H1 (cell line): ENCODE data around the gene OSMR. TPM values are rescaled to one million over a fixed set of nuclear protein-coding genes. Genes with fewer than 3 reads are reported as not detected.
A peak's percentile ranks its signal among the peaks of the same experiment; 100 is the strongest.

ENCODE experiments used
- CTCF ChIA-PET: fragments of 300-600 bp; sonication (Branson Sonifier 250); formaldehyde crosslinking; loops from one replicate; lab custom pipeline; 2021; ENCODE audit not compliant: partially characterized antibody; lab: Charles Lee
- POLR2A ChIA-PET: fragments of 300-600 bp; sonication (Branson Sonifier 250); formaldehyde crosslinking; loops from one replicate; lab custom pipeline; 2021; ENCODE audit warnings: inconsistent platforms; ENCODE audit not compliant: partially characterized antibody; lab: Charles Lee
- DNase-seq, 2 experiments: peaks; one replicate each; pipeline versions ENCODE4 v3.0.0 to v3.0.0-alpha.2; 2010 to 2022; ENCODE audit warnings: low spot score in 2 of 2, low read depth in 1 of 2, mixed read lengths in 1 of 2
- FAIRE-seq: peaks from 2 replicates; lab custom pipeline; 2011; peaks lifted over from hg19 to GRCh38; lab: Jason Lieb, UNC
- H2AFZ ChIP-seq: 2 replicates; pipeline ENCODE4 v1.8.1; 2012; ENCODE audit warnings: low read length, inconsistent platforms
- H2AK5ac ChIP-seq: 2 replicates; pipeline ENCODE4 v1.6.1; 2013; ENCODE audit warnings: low read depth, low read length
- H2BK120ac ChIP-seq: replicated peaks from 2 replicates; pipeline ENCODE3; 2013; ENCODE audit warnings: low read depth, low read length, inconsistent platforms
- H2BK12ac ChIP-seq: 2 replicates; pipeline ENCODE4 v1.6.1; 2013; ENCODE audit warnings: low read depth, low read length
- H2BK15ac ChIP-seq: 2 replicates; pipeline ENCODE4 v1.6.1; 2013; ENCODE audit warnings: low read length
- H2BK20ac ChIP-seq: 2 replicates; pipeline ENCODE4 v1.6.1; 2013; ENCODE audit warnings: low read length
- H2BK5ac ChIP-seq: 2 replicates; pipeline ENCODE4 v1.6.1; 2013; ENCODE audit warnings: low read depth, low read length
- H3K14ac ChIP-seq: 2 replicates; pipeline ENCODE4 v1.6.1; 2013; ENCODE audit warnings: inconsistent platforms; ENCODE audit not compliant: insufficient read length
- H3K18ac ChIP-seq: 2 replicates; pipeline ENCODE4 v1.6.1; 2013; ENCODE audit warnings: low read length; ENCODE audit errors: extremely low read depth
- H3K23ac ChIP-seq: 2 replicates; pipeline ENCODE4 v1.6.1; 2013; ENCODE audit warnings: inconsistent platforms; ENCODE audit not compliant: insufficient read length
- H3K23me2 ChIP-seq: 2 replicates; pipeline ENCODE4 v1.6.1; 2013; ENCODE audit warnings: low read depth, low read length
- H3K27ac ChIP-seq: 2 replicates; pipeline ENCODE4 v1.6.1; 2011; ENCODE audit warnings: low read depth, low read length, inconsistent platforms
- H3K27me3 ChIP-seq, 4 experiments: replicated peaks in 1 of 4; 1 replicate in 1 of 4; 2 replicates in 3 of 4; pipeline versions ENCODE4 v1.6.1 to v1.8.1; 2011 to 2013; ENCODE audit warnings: low read length in 3 of 4, mild to moderate bottlenecking in 3 of 4, inconsistent platforms in 2 of 4, mixed read lengths in 2 of 4, moderate library complexity in 1 of 4; ENCODE audit not compliant: control insufficient read depth in 3 of 4, insufficient read depth in 3 of 4; ENCODE audit errors: extremely low read depth in 1 of 4
- H3K36me3 ChIP-seq, 4 experiments: 2 replicates each; pipeline versions ENCODE4 v1.6.1 to v1.8.1; 2011 to 2013; ENCODE audit warnings: mild to moderate bottlenecking in 4 of 4, low read length in 3 of 4, moderate library complexity in 2 of 4, control low read depth in 1 of 4, inconsistent platforms in 1 of 4; ENCODE audit not compliant: insufficient read depth in 4 of 4, control insufficient read depth in 2 of 4
- H3K4ac ChIP-seq: replicated peaks from 2 replicates; pipeline ENCODE3; 2013; ENCODE audit warnings: low read length, low read depth, mixed read lengths, inconsistent platforms; ENCODE audit not compliant: insufficient read length
- H3K4me1 ChIP-seq, 4 experiments: replicated peaks in 1 of 4; 1 replicate in 1 of 4; 2 replicates in 3 of 4; pipeline versions ENCODE4 v1.6.1 to v1.8.1; 2011 to 2013; ENCODE audit warnings: low read length in 3 of 4, inconsistent platforms in 2 of 4, mixed read lengths in 1 of 4; ENCODE audit not compliant: insufficient read depth in 4 of 4, control insufficient read depth in 3 of 4
- H3K4me2 ChIP-seq, 2 experiments: 2 replicates each; pipeline versions ENCODE4 v1.6.1 to v1.8.1; 2011 to 2013; ENCODE audit warnings: low read depth in 2 of 2, low read length in 2 of 2, control low read depth in 1 of 2, inconsistent platforms in 1 of 2, mild to moderate bottlenecking in 1 of 2; ENCODE audit not compliant: insufficient read depth in 1 of 2
- H3K4me3 ChIP-seq, 4 experiments: fragments of 200-600, 300-600 bp in 1 of 4; sonication (generic), shearing (Covaris generic), sonication (Bioruptor Twin) in 1 of 4; 2 replicates each; pipeline versions ENCODE4 v1.5.1 to v1.8.1; 2011 to 2016; ENCODE audit warnings: low read length in 4 of 4, low read depth in 3 of 4, control low read depth in 2 of 4, inconsistent platforms in 2 of 4, mild to moderate bottlenecking in 2 of 4, mixed read lengths in 1 of 4, moderate library complexity in 1 of 4; ENCODE audit not compliant: insufficient read depth in 2 of 4; ENCODE audit errors: extremely low read depth in 1 of 4
- H3K56ac ChIP-seq: replicated peaks from 2 replicates; pipeline ENCODE3; 2013; ENCODE audit warnings: low read depth, mild to moderate bottlenecking, mixed read lengths, low read length, inconsistent platforms; ENCODE audit not compliant: insufficient read length
- H3K79me1 ChIP-seq: 2 replicates; pipeline ENCODE4 v1.6.1; 2013; ENCODE audit warnings: low read depth, low read length, control low read depth
- H3K79me2 ChIP-seq, 2 experiments: 2 replicates each; pipeline versions ENCODE4 v1.6.1 to v1.8.1; 2012 to 2013; ENCODE audit warnings: low read length in 2 of 2, mild to moderate bottlenecking in 2 of 2, inconsistent platforms in 1 of 2; ENCODE audit not compliant: insufficient read depth in 2 of 2, control insufficient read depth in 1 of 2
- H3K9ac ChIP-seq, 4 experiments: replicated peaks in 1 of 4; 1 replicate in 1 of 4; 2 replicates in 3 of 4; pipeline versions ENCODE4 v1.6.1 to v1.8.1; 2011 to 2013; ENCODE audit warnings: low read depth in 3 of 4, low read length in 3 of 4, control low read depth in 2 of 4, mild to moderate bottlenecking in 2 of 4, moderate library complexity in 2 of 4, inconsistent platforms in 1 of 4; ENCODE audit errors: extremely low read depth in 1 of 4
- H3K9me3 ChIP-seq, 2 experiments: 2 replicates each; pipeline versions ENCODE4 v1.6.1 to v1.8.1; 2012 to 2013; ENCODE audit warnings: mild to moderate bottlenecking in 2 of 2, moderate library complexity in 2 of 2, control low read depth in 1 of 2, inconsistent platforms in 1 of 2, low read depth in 1 of 2, low read length in 1 of 2, mixed read lengths in 1 of 2; ENCODE audit not compliant: insufficient read depth in 2 of 2
- H4K20me1 ChIP-seq, 2 experiments: replicated peaks in 1 of 2; 2 replicates each; pipeline versions ENCODE3 to v1.8.1; 2011 to 2013; ENCODE audit warnings: inconsistent platforms in 2 of 2, low read length in 2 of 2, mild to moderate bottlenecking in 1 of 2; ENCODE audit not compliant: insufficient read depth in 2 of 2, control insufficient read depth in 1 of 2
- H4K5ac ChIP-seq: 2 replicates; pipeline ENCODE4 v1.6.1; 2013; ENCODE audit warnings: low read length, low read depth, mixed read lengths, inconsistent platforms; ENCODE audit not compliant: insufficient read length
- H4K8ac ChIP-seq: 2 replicates; pipeline ENCODE4 v1.8.0; 2013; ENCODE audit warnings: mild to moderate bottlenecking, moderate library complexity, low read length, inconsistent platforms; ENCODE audit not compliant: insufficient read depth; ENCODE audit errors: extremely low read depth
- H4K91ac ChIP-seq: replicated peaks from 2 replicates; pipeline ENCODE3; 2013; ENCODE audit warnings: low read length, mixed read lengths, inconsistent platforms; ENCODE audit not compliant: insufficient read length
- BRCA1 ChIP-seq: IDR thresholded peaks from 2 replicates; pipeline ENCODE4 v1.6.1; 2012; ENCODE audit warnings: low read depth, low read length, improper control_type of control experiment
- GABPA ChIP-seq: IDR thresholded peaks from 2 replicates; pipeline ENCODE4 v1.6.1; 2011; ENCODE audit warnings: mild to moderate bottlenecking, low read length, moderate library complexity, borderline replicate concordance; ENCODE audit not compliant: insufficient read depth
- HDAC2 ChIP-seq, 2 experiments: fragments of 300-600 bp in 1 of 2; sonication (generic) in 1 of 2; IDR thresholded peaks; 2 replicates each; pipeline ENCODE4 v1.6.1; 2011 to 2012; ENCODE audit warnings: low read depth in 2 of 2, low read length in 2 of 2, mild to moderate bottlenecking in 2 of 2, moderate library complexity in 2 of 2, borderline replicate concordance in 1 of 2, inconsistent platforms in 1 of 2
- RFX5 ChIP-seq: IDR thresholded peaks from 2 replicates; pipeline ENCODE4 v1.6.1; 2011; ENCODE audit warnings: low read depth, low read length, improper control_type of control experiment, borderline replicate concordance
- SP2 ChIP-seq: IDR thresholded peaks from 2 replicates; pipeline ENCODE4 v1.6.1; 2012; ENCODE audit warnings: mild to moderate bottlenecking, low read length, inconsistent platforms
- SP4 ChIP-seq: IDR thresholded peaks from 2 replicates; pipeline ENCODE4 v1.6.1; 2012; ENCODE audit warnings: low read length, inconsistent platforms
- TEAD4 ChIP-seq: IDR thresholded peaks from 2 replicates; pipeline ENCODE4 v1.6.1; 2012; ENCODE audit warnings: low read depth, low read length, inconsistent platforms, mixed read lengths
- WGBS, 2 experiments: shearing (Covaris generic) in 1 of 2; methylation state at CpG; one replicate each; pipeline versions ENCODE4 v1.1.6 to v1.1.7; 2013 to 2015; ENCODE audit warnings: low lambda C conversion rate in 2 of 2, mixed read lengths in 2 of 2, inconsistent platforms in 1 of 2, low coverage in 1 of 2, missing lambda C conversion rate in 1 of 2; ENCODE audit not compliant: insufficient replicate concordance in 2 of 2, insufficient coverage in 1 of 2, insufficient read length in 1 of 2; ENCODE audit errors: extremely low coverage in 1 of 2, missing lambda C conversion rate in 1 of 2; 5-methylcytosine and 5-hydroxymethylcytosine counted together
- polyA plus RNA-seq, 7 experiments: library from polyadenylated mRNA; depleted of rRNA in 3 of 7; stranded (reverse) in 5 of 7; unstranded in 2 of 7; fragments of >200 nt in 5 of 7; fragments of 200-250 nt in 2 of 7; gene quantifications; 1 replicate in 5 of 7; 2 replicates in 1 of 7; 4 replicates in 1 of 7; pipeline versions ENCODE4 v1.2.1 to v1.2.3, GENCODE V29; 2011 to 2013; ENCODE audit warnings: missing spikeins in 2 of 7, mixed read lengths in 2 of 7
- total RNA-seq: library from RNA; stranded (reverse); fragmentation: NEBNext Ultra II Directional; extraction: Animal tissue kit (Norgen Biotek cat#: 25700); gene quantifications from 2 replicates; pipeline ENCODE4 v1.2.1, GENCODE V29; 2021
- TF ChIP-seq, protein P1 (sequence below): IDR thresholded peaks from 2 replicates; pipeline ENCODE4 v1.6.1; 2012; ENCODE audit warnings: inconsistent platforms

The OSMR gene
- total and polyA plus RNA-seq, 2 of the 8 experiments (the other 6 are each of a cell fraction or from before 2014, with no cell fraction given) = 2.3 to 2.6 TPM

GRCh38 chr5:38968665-38969064 is 122.9 kb downstream of the OSMR start:
- no peak for FAIRE-seq
- H3K9me3 ChIP-seq = no peaks in the 10 kb centered on the region
- no peaks in the 10 kb centered on the region for H3K79me2 ChIP-seq
- H2AK5ac ChIP-seq = no peak overlapping the region
- no peak overlapping the region for H3K27ac ChIP-seq
- no peak overlapping the region for H4K91ac ChIP-seq
- H3K23me2 ChIP-seq = no peaks in the 10 kb centered on the region
- H2BK120ac ChIP-seq = no peak overlapping the region
- no peak overlapping the region for H2BK12ac ChIP-seq
- no peak overlapping the region for H2AFZ ChIP-seq
- POLR2A ChIA-PET = no interaction called here
- no peak overlapping the region for H3K4me2 ChIP-seq
- H3K79me1 ChIP-seq = no peaks in the 10 kb centered on the region
- no peak overlapping the region for H3K18ac ChIP-seq
- no peak overlapping the region for H3K9ac ChIP-seq
- no peak overlapping the region for H2BK5ac ChIP-seq
- no peak overlapping the region for H4K5ac ChIP-seq
- H3K23ac ChIP-seq = no peak overlapping the region
- no peak for DNase-seq
- no peaks in the 10 kb centered on the region for H4K20me1 ChIP-seq
- TF ChIP-seq TEAD4 (0 out of 2 replicates have a peak, but pooled peaks have one; percentile 19), SP4 (no peak), SP2 (no peak), GABPA (no peak), HDAC2 (IDR thresholded peaks at IDR 0.05; ENCODE audit: borderline replicate concordance in 1 of 2, low read depth in 2 of 2, low read length in 2 of 2) (no peak), BRCA1 (no peak), RFX5 (no peak)
- TF ChIP-seq, protein P1, sequence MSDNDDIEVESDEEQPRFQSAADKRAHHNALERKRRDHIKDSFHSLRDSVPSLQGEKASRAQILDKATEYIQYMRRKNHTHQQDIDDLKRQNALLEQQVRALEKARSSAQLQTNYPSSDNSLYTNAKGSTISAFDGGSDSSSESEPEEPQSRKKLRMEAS = no peak
- 98% methylated on average over 4 of the region's 5 CpGs; no CpG with 5 or more reads in 1 of the 2 experiments for WGBS, 2 experiments
- no peak overlapping the region for H3K4me3 ChIP-seq
- CTCF ChIA-PET = interaction anchor here (1.4 kb wide), 1 partner anchor 112 kb away, joined by 5 read pairs; no protein-coding TSS in a partner anchor
- H2BK20ac ChIP-seq = no peak overlapping the region
- no peak overlapping the region for H2BK15ac ChIP-seq
- H4K8ac ChIP-seq = no peak overlapping the region
- H3K36me3 ChIP-seq = peaks cover 0 to 25% (median 5%) of the 10 kb centered on the region in 4 experiments; a peak in 4 of 8 replicates
- H3K4ac ChIP-seq = no peak overlapping the region
- H3K27me3 ChIP-seq = no peaks in the 10 kb centered on the region
- H3K4me1 ChIP-seq = no peaks in the 10 kb centered on the region
- H3K14ac ChIP-seq = no peak overlapping the region
- H3K56ac ChIP-seq = no peak overlapping the region
